ENCODE results near the gene SLC25A45. TPM values are rescaled to one million over a fixed set of nuclear protein-coding genes. Genes with fewer than 3 reads are reported as not detected.

SLC25A45 gene
- total RNA-seq, 1 donor = 5.8 TPM

- peak overlapping the region; percentile 57 for H3K4me3 ChIP-seq (ENCODE audit: low read depth, low read length)
- TF ChIP-seq CTCF (IDR thresholded peaks at IDR 0.05; ENCODE audit: insufficient read depth, low read length) = no peak
- DNase-seq (ENCODE audit: low read depth) = no peak
These were observed 38.1 kb upstream of the SLC25A45 start for GRCh38 chr11:65420506-65420905.

- TF ChIP-seq CTCF (IDR thresholded peaks at IDR 0.05; ENCODE audit: insufficient read depth, low read length) = no peak
- H3K4me3 ChIP-seq (ENCODE audit: low read depth, low read length) = peak overlapping the region; percentile 57
- peak; percentile 97 for DNase-seq (ENCODE audit: low read depth)
These were observed 37.5 kb upstream of the SLC25A45 start for GRCh38 chr11:65419772-65420481.

DNA sequence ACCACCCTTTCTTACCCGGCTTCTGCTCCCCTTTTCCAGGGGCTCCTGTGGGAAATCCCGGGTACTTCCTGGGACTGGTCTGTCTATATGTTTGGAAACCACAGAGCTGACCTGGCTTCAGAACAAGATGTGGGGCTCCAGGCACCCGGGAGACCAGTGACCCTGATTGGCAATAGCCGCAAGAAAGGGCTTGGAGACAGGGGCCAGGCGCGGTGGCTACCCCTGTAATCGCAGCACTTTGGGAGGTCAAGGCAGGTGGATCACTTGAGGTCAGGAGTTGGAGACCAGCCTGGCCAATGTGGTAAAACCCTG lies 37.0 kb upstream of the SLC25A45 start:
- peak overlapping the region; percentile 47 for H3K4me3 ChIP-seq (ENCODE audit: low read depth, low read length)
- no peak for DNase-seq (ENCODE audit: low read depth)
- no peak for TF ChIP-seq CTCF (IDR thresholded peaks at IDR 0.05; ENCODE audit: insufficient read depth, low read length)

GRCh38 chr11:65418681-65419459 lies 36.4 kb upstream of the SLC25A45 start:
- DNase-seq (ENCODE audit: low read depth) = peak; percentile 97
- no peak for TF ChIP-seq CTCF (IDR thresholded peaks at IDR 0.05; ENCODE audit: insufficient read depth, low read length)
- H3K4me3 ChIP-seq (ENCODE audit: low read depth, low read length) = peak overlapping the region; percentile 57

- peak overlapping the region; percentile 57 for H3K4me3 ChIP-seq (ENCODE audit: low read depth, low read length)
- no peak for TF ChIP-seq CTCF (IDR thresholded peaks at IDR 0.05; ENCODE audit: insufficient read depth, low read length)
- no peak for DNase-seq (ENCODE audit: low read depth)
These were observed 35.9 kb upstream of the SLC25A45 start for GRCh38 chr11:65418431-65418680.

DNA sequence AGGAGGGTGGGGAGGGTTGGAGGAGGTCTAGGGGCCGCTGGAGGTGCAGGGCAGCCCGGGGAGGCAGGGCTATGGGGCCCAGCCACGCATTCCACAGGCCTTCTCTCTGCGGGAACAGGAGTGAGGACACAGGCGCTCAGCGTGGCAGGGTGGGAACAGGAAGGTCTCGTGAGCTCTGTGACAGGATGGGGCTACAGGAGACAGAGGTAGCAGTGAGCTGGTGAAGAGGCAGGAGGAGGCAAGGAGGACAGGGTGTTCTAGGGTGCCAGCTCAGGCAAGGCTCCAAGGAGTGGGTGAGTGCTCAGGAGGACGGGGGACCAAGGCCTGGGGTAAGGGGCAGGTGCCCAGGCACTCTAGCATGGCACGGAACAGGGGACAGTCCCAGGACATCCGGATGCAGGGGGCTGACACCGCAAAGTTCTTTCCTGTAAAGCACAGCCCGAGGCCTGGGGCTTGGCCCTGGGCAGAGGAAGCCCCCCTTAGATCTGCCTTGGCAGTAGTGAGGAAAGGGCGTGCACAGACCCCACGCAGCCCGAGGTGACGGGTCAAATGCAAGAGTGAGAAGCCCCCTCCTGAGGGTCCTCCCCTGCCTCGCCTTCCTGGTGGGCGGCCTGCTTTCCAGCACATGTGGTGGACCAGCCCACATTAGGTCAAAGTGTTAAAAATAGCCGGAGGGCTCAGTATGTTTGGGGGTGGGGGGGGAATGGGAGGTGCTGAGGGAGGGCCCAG lies 35.4 kb upstream of the SLC25A45 start:
- no peak for TF ChIP-seq CTCF (IDR thresholded peaks at IDR 0.05; ENCODE audit: insufficient read depth, low read length)
- DNase-seq (ENCODE audit: low read depth) = peak; percentile 61

More for the DNA sequence above, 35.4 kb upstream of the SLC25A45 start:
- H3K4me3 ChIP-seq (ENCODE audit: low read depth, low read length) = peak overlapping the region; percentile 64

All from fibroblast of the aortic adventitia (primary cell).